Subcutaneous adipose tissue (tissue), 4 donors: ENCODE measurements around the gene LAMP2. TPM values are rescaled to one million over a fixed set of nuclear protein-coding genes. Genes with fewer than 3 reads are reported as not detected.

Experiments used
- CTCF ChIP-seq: fragments of 450-650 bp; IDR thresholded peaks from one replicate; pipeline ENCODE4 v1.5.1; 2016; ENCODE audit warnings: low read depth, mild to moderate bottlenecking, control low read depth, antibody characterized with exemption, moderate library complexity
- total RNA-seq, 4 donors: library from RNA; depleted of rRNA; stranded (reverse); fragments of >200 nt; gene quantifications; one replicate each; pipeline ENCODE4 v1.1.0, GENCODE V29; 2016

The LAMP2 gene
- total RNA-seq, 4 donors from 2014 or later = 67.3 to 224 (median 130) TPM

- no peak for TF ChIP-seq CTCF
Observed at GRCh38 chrX:120486786-120487185, 17.7 kb upstream of the LAMP2 start.

GRCh38 chrX:120485638-120486520 lies 16.8 kb upstream of the LAMP2 start:
- no peak for TF ChIP-seq CTCF

GRCh38 chrX:120485315-120485637 lies 16.2 kb upstream of the LAMP2 start:
- TF ChIP-seq CTCF = no peak

- no peak for TF ChIP-seq CTCF
Observed at GRCh38 chrX:120477453-120477852, 8.4 kb upstream of the LAMP2 start.

GRCh38 chrX:120476714-120477113 lies 7.6 kb upstream of the LAMP2 start:
- TF ChIP-seq CTCF = no peak

- no peak for TF ChIP-seq CTCF
Observed at GRCh38 chrX:120474085-120474484, 5.0 kb upstream of the LAMP2 start.

GRCh38 chrX:120468479-120468824 lies 644 bp downstream of the LAMP2 start:
- TF ChIP-seq CTCF = no peak
